Measurements from ENCODE around the gene C16orf78. TPM values are rescaled to one million over a fixed set of nuclear protein-coding genes. Genes with fewer than 3 reads are reported as not detected.

The C16orf78 gene
- total RNA-seq, 4 donors from 2014 or later: not detected

- Histone ChIP-seq H3K4me3 (replicated peaks in 1 of 3) (no peak overlapping the region), H3K4me1 (no peaks in the 10 kb centered on the region), H3K9me3 (no peaks in the 10 kb centered on the region), H3K27me3 (no peaks in the 10 kb centered on the region), H3K36me3 (no peaks in the 10 kb centered on the region), H3K27ac (no peak overlapping the region)
- DNase-seq: no peak
- TF ChIP-seq CTCF (IDR thresholded peaks at IDR 0.05) (no peak), POLR2A (IDR thresholded peaks at IDR 0.05) (no peak)
- intact Hi-C loops (cut with DNase I): loop anchor here (10.0 kb wide), 1 partner anchor 173 kb away; no protein-coding TSS in a partner anchor
- WGBS, 2 donors: 68 to 72% methylated on average over 7 to 11 of the region's 11 CpGs
Measured at GRCh38 chr16:49411121-49411970, 37.7 kb downstream of the C16orf78 start.

GRCh38 chr16:49414671-49415070, 41.1 kb downstream of the C16orf78 start:
- Histone ChIP-seq H3K36me3 (no peaks in the 10 kb centered on the region), H3K27ac (no peak overlapping the region), H3K27me3 (no peaks in the 10 kb centered on the region), H3K9me3 (no peaks in the 10 kb centered on the region), H3K4me3 (replicated peaks in 1 of 3) (no peak overlapping the region), H3K4me1 (no peaks in the 10 kb centered on the region)
- TF ChIP-seq POLR2A (IDR thresholded peaks at IDR 0.05) (no peak), CTCF (IDR thresholded peaks at IDR 0.05) (no peak)
- intact Hi-C loops (cut with DNase I): loop anchor here (10.0 kb wide), 1 partner anchor 170 kb away; no protein-coding TSS in a partner anchor
- no peak for DNase-seq
- 88 to 90% methylated on average over 15 of the region's 15 CpGs for WGBS, 2 donors

- DNase-seq: no peak
- intact Hi-C loops (cut with DNase I): loop anchor here (10.0 kb wide), 1 partner anchor 170 kb away; no protein-coding TSS in a partner anchor
- Histone ChIP-seq H3K9me3 (no peaks in the 10 kb centered on the region), H3K27ac (no peak overlapping the region), H3K4me1 (no peaks in the 10 kb centered on the region), H3K27me3 (no peaks in the 10 kb centered on the region), H3K4me3 (replicated peaks in 1 of 3) (no peak overlapping the region), H3K36me3 (no peaks in the 10 kb centered on the region)
- 88 to 94% methylated on average over 10 of the region's 10 CpGs for WGBS, 2 donors
- no peak for TF ChIP-seq POLR2A (IDR thresholded peaks at IDR 0.05)
Measured at GRCh38 chr16:49415083-49415482, 41.5 kb downstream of the C16orf78 start.

GRCh38 chr16:49416001-49416675, 42.5 kb downstream of the C16orf78 start:
- WGBS, 2 donors: 89 to 92% methylated on average over 15 of the region's 15 CpGs
- H3K27me3 ChIP-seq: no peaks in the 10 kb centered on the region
- no peaks in the 10 kb centered on the region for H3K36me3 ChIP-seq
- no peak overlapping the region for H3K4me3 ChIP-seq (replicated peaks in 1 of 3)
- no peaks in the 10 kb centered on the region for H3K4me1 ChIP-seq
- intact Hi-C loops (cut with DNase I): loop anchor here (10.0 kb wide), 1 partner anchor 169 kb away; no protein-coding TSS in a partner anchor
- no peak for TF ChIP-seq POLR2A (IDR thresholded peaks at IDR 0.05)
- no peak for TF ChIP-seq CTCF (IDR thresholded peaks at IDR 0.05)
- DNase-seq: no peak
- no peak overlapping the region for H3K27ac ChIP-seq
- no peaks in the 10 kb centered on the region for H3K9me3 ChIP-seq

GRCh38 chr16:49417354-49417753, 43.8 kb downstream of the C16orf78 start:
- Histone ChIP-seq H3K36me3 (no peaks in the 10 kb centered on the region), H3K27me3 (no peaks in the 10 kb centered on the region), H3K9me3 (no peaks in the 10 kb centered on the region), H3K4me1 (no peaks in the 10 kb centered on the region), H3K27ac (no peak overlapping the region), H3K4me3 (replicated peaks in 1 of 3) (no peak overlapping the region)
- WGBS, 2 donors: 94 to 97% methylated on average over 2 of the region's 2 CpGs
- intact Hi-C loops (cut with DNase I): loop anchor here (10.0 kb wide), 1 partner anchor 167 kb away; no protein-coding TSS in a partner anchor
- no peak for DNase-seq
- TF ChIP-seq CTCF (IDR thresholded peaks at IDR 0.05) (no peak), POLR2A (IDR thresholded peaks at IDR 0.05) (no peak)
